ENCODE measurements around the gene APOBEC3C.
"Not testable (repeated sequence)": the region's sequence is repeated elsewhere in the genome, so short reads cannot be mapped to it uniquely, and the experiment has no call there.

Gene APOBEC3C

GRCh38 chr22:39066442-39067276 is 52.6 kb downstream of the APOBEC3C start:
- not testable (repeated sequence) for DNase-seq

GRCh38 chr22:39068033-39068785 is 54.2 kb downstream of the APOBEC3C start:
- no peak for DNase-seq
